Measurements from ENCODE around the gene APOC1.

The APOC1 gene

GRCh38 chr19:44954649-44955504, 40.5 kb downstream of the APOC1 start, which contains the start of gene CLPTM1:
Gene CLPTM1, plus strand, starts transcription at chr19:44955380. Its CDS starts 16 bp downstream, at chr19:44955396.
- Histone ChIP-seq H3K27me3 (ENCODE audit: control insufficient read depth, insufficient read depth, low read length) (no peaks in the 10 kb centered on the region), H3K4me1 (peaks cover 8% of the 10 kb centered on the region), H3K27ac (peak within 1 kb of the TSS; percentile 92), H2AFZ (peak within 1 kb of the TSS; percentile 98), H3K9me3 (ENCODE audit: control insufficient read depth, low read length) (no peaks in the 10 kb centered on the region), H3K4me2 (ENCODE audit: low read length) (peak within 1 kb of the TSS; percentile 96), H3K36me3 (ENCODE audit: control insufficient read depth, insufficient read depth, low read length) (no peaks in the 10 kb centered on the region), H3K9ac (peak within 1 kb of the TSS; percentile 96), H3K79me2 (peaks cover 69% of the 10 kb centered on the region), H3K4me3 (ENCODE audit: low read depth, low read length) (peak within 1 kb of the TSS; percentile 90)
- TF ChIP-seq CTCF (IDR thresholded peaks at IDR 0.05), result no peak

- no peaks in the 10 kb centered on the region for H3K9me3 ChIP-seq (ENCODE audit: control insufficient read depth, low read length)
- peaks cover 74% of the 10 kb centered on the region for H3K79me2 ChIP-seq
- H3K27me3 ChIP-seq (ENCODE audit: control insufficient read depth, insufficient read depth, low read length), result no peaks in the 10 kb centered on the region
- no peaks in the 10 kb centered on the region for H3K36me3 ChIP-seq (ENCODE audit: control insufficient read depth, insufficient read depth, low read length)
- H3K4me1 ChIP-seq, result peaks cover 8% of the 10 kb centered on the region
- TF ChIP-seq CTCF (IDR thresholded peaks at IDR 0.05), result no peak
- peak overlapping the region; percentile 90 for H3K4me2 ChIP-seq (ENCODE audit: low read length)
- peak overlapping the region; percentile 96 for H3K9ac ChIP-seq
- peak overlapping the region; percentile 90 for H3K4me3 ChIP-seq (ENCODE audit: low read depth, low read length)
- peak overlapping the region; percentile 92 for H3K27ac ChIP-seq
- H2AFZ ChIP-seq, result peak overlapping the region; percentile 87
Measured at GRCh38 chr19:44955505-44956439, 41.4 kb downstream of the APOC1 start.

GRCh38 chr19:44957526-44957925, 43.1 kb downstream of the APOC1 start:
- Histone ChIP-seq H3K36me3 (ENCODE audit: control insufficient read depth, insufficient read depth, low read length) (no peaks in the 10 kb centered on the region), H3K9ac (no peak overlapping the region), H2AFZ (no peak overlapping the region), H3K4me1 (peaks cover 8% of the 10 kb centered on the region), H3K4me2 (ENCODE audit: low read length) (no peak overlapping the region), H3K27me3 (ENCODE audit: control insufficient read depth, insufficient read depth, low read length) (no peaks in the 10 kb centered on the region), H3K9me3 (ENCODE audit: control insufficient read depth, low read length) (no peaks in the 10 kb centered on the region), H3K27ac (no peak overlapping the region), H3K79me2 (peaks cover 69% of the 10 kb centered on the region), H3K4me3 (ENCODE audit: low read depth, low read length) (no peak overlapping the region)
- TF ChIP-seq CTCF (IDR thresholded peaks at IDR 0.05), result no peak

GRCh38 chr19:44958090-44958489, 43.7 kb downstream of the APOC1 start:
- no peaks in the 10 kb centered on the region for H3K9me3 ChIP-seq (ENCODE audit: control insufficient read depth, low read length)
- no peak overlapping the region for H3K4me2 ChIP-seq (ENCODE audit: low read length)
- no peak overlapping the region for H3K4me3 ChIP-seq (ENCODE audit: low read depth, low read length)
- H3K79me2 ChIP-seq, result peaks cover 67% of the 10 kb centered on the region
- no peaks in the 10 kb centered on the region for H3K27me3 ChIP-seq (ENCODE audit: control insufficient read depth, insufficient read depth, low read length)
- H3K36me3 ChIP-seq (ENCODE audit: control insufficient read depth, insufficient read depth, low read length), result no peaks in the 10 kb centered on the region
- H3K27ac ChIP-seq, result no peak overlapping the region
- peaks cover 8% of the 10 kb centered on the region for H3K4me1 ChIP-seq
- no peak overlapping the region for H2AFZ ChIP-seq
- TF ChIP-seq CTCF (IDR thresholded peaks at IDR 0.05), result no peak
- no peak overlapping the region for H3K9ac ChIP-seq
